GM18511 (cell line): Measurements from ENCODE around the gene CD244.
"Not testable (repeated sequence)": the region's sequence is repeated elsewhere in the genome, so short reads cannot be mapped to it uniquely, and the experiment has no call there.

Experiments used
- ATAC-seq: cut with Tn5 transposase; IDR thresholded peaks from one replicate; pipeline ENCODE4 v1.9.1; 2021; ENCODE audit warnings: mild to moderate bottlenecking, moderate library complexity; ENCODE audit not compliant: unreplicated experiment

Gene CD244

GRCh38 chr1:160789051-160789701 is 73.5 kb downstream of the CD244 start:
- ATAC-seq = peak; percentile 3

- not testable (repeated sequence) for ATAC-seq
These were observed 79.5 kb downstream of the CD244 start for GRCh38 chr1:160782988-160783765.

DNA sequence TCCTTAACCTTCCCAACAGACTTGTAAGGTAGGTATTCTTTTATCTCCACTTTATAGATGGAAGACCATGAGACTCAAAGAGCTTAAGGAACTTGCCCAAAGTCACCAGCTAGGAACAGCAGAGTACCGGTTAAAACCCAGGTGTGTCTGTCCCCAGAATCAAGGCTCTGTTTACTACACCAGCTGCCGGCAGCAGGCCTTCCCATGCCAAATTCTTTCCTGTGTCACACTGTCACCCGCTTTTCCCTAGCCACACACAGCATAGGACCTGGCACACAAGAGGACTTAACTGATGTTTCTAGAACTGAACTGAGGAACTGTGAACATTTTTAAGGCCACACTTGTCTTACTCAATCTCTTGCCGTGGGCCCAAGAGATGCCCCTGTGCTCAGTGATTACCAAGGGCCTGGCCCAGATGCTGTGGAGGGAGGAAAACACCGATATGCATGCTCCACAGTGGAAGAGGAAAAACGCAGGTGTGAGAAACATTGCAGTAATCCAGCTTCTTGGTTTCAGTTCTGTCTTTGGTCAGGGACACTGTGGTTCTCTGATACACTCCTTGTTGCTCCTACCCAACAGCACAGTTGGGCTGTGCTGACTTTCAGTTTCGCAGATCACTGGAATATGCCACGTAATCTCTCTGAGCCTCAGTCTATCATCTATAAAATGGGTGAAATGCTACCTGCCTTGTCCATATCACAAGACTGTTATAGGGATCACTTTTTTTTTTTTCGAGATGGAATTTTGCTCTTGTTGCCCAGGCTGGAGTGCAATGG is 80.6 kb downstream of the CD244 start:
- peak; percentile 91 for ATAC-seq

GRCh38 chr1:160781186-160781766 is 81.4 kb downstream of the CD244 start:
- ATAC-seq = no peak

- ATAC-seq = no peak
These were observed 82.3 kb downstream of the CD244 start for GRCh38 chr1:160780398-160780755.
